Mammary epithelial cell (primary cell): ENCODE results near the gene THBD.
"Not testable (repeated sequence)": the region's sequence is repeated elsewhere in the genome, so short reads cannot be mapped to it uniquely, and the experiment has no call there.

Source experiments
- CTCF ChIP-seq, 2 donors: IDR thresholded peaks in 1 of 2; conservative IDR thresholded peaks in 1 of 2; 2 replicates each; pipeline ENCODE4 v1.5.1; 2011 to 2012; ENCODE audit warnings: inconsistent platforms in 2 of 2, low read length in 2 of 2, mild to moderate bottlenecking in 2 of 2, control low read depth in 1 of 2, low read depth in 1 of 2; ENCODE audit not compliant: insufficient read depth in 1 of 2; ENCODE audit errors: extremely low read depth in 1 of 2
- EZH2 ChIP-seq: IDR thresholded peaks from 2 replicates; pipeline ENCODE4 v1.6.1; 2012; ENCODE audit warnings: low read length, inconsistent platforms, borderline replicate concordance

- TF ChIP-seq CTCF (conservative IDR thresholded peaks at IDR 0.05 in 1 of 2, IDR thresholded peaks at IDR 0.05 in 1 of 2; ENCODE audit: extremely low read depth in 1 of 2, insufficient read depth in 1 of 2, low read depth in 1 of 2, low read length in 2 of 2); EZH2: not testable (repeated sequence)
These were observed 24.0 kb downstream of the THBD start for GRCh38 chr20:23025503-23025902.
